Epidermal melanocyte (primary cell): ENCODE results near the gene PITX1.

Experiments
- DNase-seq: peaks from one replicate; pipeline ENCODE4 v3.0.0; 2011; ENCODE audit warnings: low spot score; ENCODE audit not compliant: insufficient read length

Gene PITX1

DNA sequence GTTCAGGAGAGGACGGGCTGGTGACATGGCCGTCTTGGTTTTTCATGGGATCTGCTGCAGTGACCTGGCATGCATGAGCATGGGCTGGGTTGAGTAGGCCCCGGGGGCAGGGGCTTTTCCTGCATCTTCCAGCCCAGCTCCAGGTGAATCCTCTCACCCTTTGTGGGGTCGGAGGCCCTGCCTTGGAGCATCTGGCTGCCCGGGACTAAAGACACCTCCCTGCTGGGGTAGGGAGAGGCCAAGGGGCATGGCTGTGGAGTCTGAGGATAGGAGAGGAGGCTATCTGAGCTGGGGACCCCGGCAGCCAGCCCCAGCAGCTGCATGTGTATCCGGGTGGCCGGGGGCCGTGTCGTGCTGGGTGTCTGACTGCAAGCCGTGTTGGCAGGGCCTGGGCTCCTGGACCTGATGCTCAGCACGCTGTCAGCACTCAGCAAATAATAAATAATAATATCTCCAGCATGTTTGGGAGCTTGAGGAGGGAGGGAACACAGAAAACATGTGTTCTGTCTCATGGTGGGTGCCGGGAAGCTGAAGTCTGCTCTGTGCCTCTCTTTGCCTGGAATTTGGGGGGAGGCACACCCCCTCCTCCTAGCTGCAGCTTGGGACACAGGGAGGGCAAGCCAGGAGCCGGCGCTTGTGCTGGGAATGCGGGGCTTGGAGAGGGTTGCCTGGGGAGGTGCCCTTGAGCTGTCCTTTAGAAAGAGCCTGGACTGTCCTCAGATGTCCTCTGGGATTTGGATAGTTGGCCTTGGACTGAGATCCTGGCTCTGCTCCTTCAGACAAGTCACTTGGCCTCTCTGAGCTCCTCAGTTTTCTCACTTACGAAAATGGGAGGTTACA is 28.4 kb upstream of the PITX1 start:
- no peak for DNase-seq

GRCh38 chr5:135061001-135061400 is 27.0 kb upstream of the PITX1 start:
- DNase-seq, result no peak

DNA sequence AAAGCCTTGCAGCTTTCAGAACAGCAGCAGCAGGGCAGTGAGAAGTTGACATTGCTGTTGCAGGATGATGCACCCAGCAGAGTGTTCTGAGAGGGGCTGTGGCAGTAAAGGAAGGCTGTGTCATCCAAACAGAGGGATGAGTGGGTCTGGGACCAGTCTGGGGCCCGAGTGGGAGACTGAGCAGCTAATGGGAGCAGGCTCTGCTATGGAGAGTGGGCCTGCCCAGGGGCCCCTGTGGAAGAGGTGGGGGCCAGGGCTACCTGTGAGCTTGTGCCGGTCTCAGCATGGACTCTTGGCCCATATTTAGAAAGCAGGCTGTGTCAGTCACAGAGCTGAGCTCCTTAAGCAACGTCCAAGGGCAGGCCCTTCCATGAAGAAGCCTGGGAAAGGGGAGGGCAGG is 26.0 kb upstream of the PITX1 start:
- DNase-seq, result no peak

DNA sequence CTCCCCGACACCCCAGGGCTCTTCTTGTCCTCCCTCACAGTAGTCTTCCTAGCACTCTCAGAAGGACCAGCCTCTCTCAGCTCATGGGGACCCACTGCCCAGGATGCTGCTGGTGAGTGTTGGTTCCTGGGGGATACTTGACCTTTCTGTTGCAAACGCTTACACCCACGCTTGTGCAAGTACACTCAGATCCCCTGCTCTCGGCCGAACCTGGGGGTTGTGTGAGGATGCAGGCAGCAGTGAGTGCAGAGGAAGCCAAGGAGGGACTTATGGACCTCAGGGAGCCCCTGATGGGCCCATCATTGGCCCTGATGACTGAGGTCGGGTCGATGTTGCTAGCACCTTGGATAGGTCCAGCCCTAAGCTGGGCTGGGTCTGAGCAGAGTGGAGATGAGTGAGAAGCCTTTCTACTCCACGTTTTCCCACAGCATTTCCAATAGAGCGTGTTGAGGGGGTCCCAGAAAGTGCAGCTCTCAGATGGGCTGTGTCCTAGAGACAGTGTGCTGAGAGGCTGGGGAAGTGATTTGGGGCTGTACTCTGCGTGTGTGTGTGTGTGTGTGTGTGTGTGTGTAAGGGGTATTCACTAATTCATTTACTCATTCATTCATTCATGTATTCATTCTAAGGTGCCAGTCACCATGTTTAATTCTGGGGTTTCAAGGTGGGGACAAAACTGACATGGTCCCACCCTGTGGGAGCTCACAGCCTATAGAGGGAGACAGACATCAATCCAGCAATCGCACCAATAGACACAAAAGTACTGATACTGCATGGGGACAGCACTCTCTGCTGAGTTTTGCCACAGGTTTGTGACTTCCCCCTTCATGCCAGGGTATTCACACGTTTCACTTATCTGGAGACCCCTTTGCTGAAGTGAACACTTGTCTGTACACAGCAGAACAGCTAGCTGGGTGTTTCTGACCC is 25.2 kb upstream of the PITX1 start:
- DNase-seq, result no peak

- no peak for DNase-seq
Observed at GRCh38 chr5:135058331-135058732, 24.3 kb upstream of the PITX1 start.

DNA sequence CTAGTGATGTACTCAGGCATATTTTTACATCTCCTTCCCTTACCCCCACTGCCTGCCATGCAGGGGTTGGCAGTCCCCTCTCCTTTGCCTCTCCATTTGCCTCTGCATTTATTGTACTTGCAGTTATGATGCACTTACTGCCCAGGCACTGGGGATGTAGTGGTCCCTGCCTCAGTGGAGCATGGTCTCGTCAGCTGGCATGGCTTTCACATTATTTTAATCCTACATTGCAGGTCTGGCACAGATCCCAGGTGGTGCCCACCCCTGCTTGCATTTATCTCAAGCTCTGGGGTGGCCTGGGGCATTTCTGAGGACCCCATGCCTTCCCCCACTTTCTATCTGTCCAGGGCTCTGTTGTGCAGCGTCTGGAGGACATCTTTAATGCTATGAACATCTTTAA is 23.2 kb upstream of the PITX1 start:
- DNase-seq, result no peak

- DNase-seq, result no peak
Observed at GRCh38 chr5:135056316-135057030, 22.4 kb upstream of the PITX1 start.

- no peak for DNase-seq
Observed at GRCh38 chr5:135055396-135055795, 21.4 kb upstream of the PITX1 start.

GRCh38 chr5:135054546-135054945 is 20.5 kb upstream of the PITX1 start:
- DNase-seq, result no peak

- DNase-seq, result no peak
Observed at GRCh38 chr5:135053989-135054388, 20.0 kb upstream of the PITX1 start.

DNA sequence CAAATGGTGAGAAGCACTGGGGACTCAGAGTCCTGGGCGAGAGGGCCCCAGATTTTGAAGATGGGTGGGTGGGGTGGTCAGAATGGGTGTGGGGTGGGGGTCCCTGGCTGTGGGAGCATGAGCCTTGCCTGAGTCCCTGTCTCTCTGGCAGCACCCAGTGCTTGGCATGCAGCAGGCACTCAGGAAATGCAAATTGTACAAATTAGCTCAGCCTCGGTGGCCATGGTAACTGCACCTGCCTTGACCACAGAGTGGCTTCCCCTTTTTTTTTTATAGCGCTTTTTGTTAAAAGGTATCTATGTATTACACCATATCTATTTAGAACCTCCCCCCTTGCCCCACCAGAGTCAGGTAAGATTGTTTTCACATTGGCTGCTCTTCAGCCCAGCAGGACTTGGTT is 19.2 kb upstream of the PITX1 start:
- no peak for DNase-seq

DNA sequence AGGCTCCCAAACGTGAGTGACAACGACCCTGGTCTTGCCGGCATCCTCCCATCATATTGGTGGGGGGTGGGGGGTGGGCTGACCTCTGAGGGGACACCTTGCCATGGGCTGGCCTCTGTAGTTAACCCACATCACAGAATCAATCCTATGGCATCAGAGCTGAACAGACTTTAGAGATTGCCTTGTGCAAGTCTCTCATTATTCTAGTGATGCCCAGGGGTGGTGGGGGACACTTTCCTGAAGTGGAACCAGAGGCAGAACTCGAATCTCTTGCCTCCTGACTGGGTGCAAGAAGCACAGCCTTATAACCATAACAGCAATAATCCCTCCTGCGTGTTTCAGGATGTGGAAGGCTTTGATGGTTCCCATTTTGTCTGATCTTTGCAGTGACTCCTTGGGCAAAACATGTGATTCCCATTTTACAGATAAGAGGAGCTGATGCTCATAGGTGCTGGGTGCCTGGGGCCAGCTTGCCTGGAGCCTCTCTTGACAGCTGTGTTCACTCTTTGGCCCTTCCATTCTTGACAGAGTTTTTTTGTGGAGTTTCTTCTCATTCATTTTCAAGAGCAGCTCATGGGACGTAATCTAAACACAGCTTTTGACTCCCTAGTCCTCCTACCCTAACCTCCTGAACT is 18.6 kb upstream of the PITX1 start:
- no peak for DNase-seq

DNA sequence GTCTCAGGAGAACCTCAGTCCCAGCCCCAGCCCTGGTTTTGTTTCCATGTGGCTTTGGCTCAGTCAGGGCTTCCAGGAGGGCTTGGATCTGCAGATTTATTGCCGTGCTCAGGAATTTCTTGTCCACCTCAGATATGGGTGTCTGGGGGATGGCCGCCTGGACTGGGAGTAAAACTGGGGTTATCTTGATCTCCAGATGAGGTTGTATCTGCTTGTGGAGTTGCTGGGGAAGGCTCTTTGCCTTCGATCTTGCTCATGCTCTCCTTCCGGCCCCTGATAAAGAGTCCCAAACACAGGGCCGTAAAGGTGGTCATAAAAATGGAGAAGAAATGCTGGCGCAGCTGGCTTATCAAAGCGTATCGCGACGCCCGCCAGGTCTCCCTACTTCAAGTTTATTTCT is 17.8 kb upstream of the PITX1 start:
- no peak for DNase-seq

DNA sequence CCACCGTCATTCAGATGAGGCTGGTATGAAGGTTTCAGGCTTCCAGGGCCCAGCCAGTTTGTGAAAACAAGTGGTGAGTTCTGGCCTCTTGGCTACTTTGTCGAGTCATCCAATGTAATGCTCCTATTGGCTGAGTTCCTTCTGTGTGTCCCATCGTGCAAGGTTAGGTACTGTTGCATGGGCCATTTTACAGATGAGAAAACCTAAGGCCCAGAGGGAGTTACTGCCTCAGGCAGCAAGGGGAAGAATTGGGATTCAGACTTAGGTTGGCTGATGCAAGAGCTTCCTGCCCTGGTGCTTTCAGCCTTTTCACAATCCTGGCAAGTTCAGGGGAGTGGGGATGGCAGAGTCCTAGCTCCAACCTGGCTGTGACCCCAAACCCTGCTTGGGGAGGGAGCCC is 17.4 kb upstream of the PITX1 start:
- DNase-seq, result no peak

- DNase-seq, result no peak
Observed at GRCh38 chr5:135050244-135050767, 16.3 kb upstream of the PITX1 start.

- no peak for DNase-seq
Observed at GRCh38 chr5:135048930-135049329, 14.9 kb upstream of the PITX1 start.

DNA sequence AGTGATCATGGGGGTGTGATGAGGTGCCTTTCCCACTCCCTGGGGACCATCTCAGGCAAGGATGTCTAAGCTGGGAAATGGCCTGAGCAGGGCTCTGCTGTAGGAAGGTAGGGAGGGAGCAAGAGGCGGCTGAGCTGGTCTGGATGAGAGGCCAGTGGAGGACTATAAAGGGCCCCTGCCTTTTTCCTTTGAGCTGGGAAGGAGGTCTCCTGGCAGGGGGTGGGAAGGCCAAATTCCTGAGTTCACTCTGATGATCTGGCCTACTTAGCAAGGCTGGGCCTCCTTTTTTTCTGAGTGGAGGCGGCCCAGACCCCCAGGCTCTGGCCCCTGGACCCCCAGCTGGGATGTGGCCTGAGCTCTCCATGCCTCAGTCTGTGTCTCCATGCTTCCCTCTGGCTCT is 14.3 kb upstream of the PITX1 start:
- DNase-seq, result no peak

- DNase-seq, result no peak
Observed at GRCh38 chr5:135047347-135047695, 13.3 kb upstream of the PITX1 start.

- DNase-seq, result no peak
Observed at GRCh38 chr5:135046661-135047346, 12.8 kb upstream of the PITX1 start.

DNA sequence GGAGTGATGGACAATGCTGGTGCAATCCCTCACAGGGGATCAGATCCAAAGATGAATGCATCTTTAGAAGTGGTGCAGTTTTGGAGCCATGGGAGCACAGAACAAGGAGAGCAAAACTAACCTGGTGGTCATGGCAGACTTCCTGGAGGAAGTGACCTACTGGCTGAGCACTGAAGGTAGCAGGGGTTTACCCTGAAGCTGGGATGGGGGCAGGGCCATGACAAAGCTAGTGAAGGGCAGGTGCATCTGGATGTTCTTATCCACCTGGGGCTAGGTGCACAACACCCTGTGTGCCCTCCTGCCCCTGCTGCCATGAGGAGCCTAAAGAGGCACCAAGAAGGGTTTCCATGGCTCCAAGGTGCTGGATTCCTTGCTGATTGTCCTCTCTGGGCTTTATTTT is 11.5 kb upstream of the PITX1 start:
- no peak for DNase-seq

- DNase-seq, result no peak
Observed at GRCh38 chr5:135042595-135042994, 8.6 kb upstream of the PITX1 start.
